OCI-LY3 (cell line): ENCODE results near the gene KMT2E.

Experiments used
- H2AFZ ChIP-seq: fragments of 200-600, 300-600 bp; shearing (Covaris generic); 2 replicates; pipeline ENCODE4 v1.6.0; 2014; ENCODE audit warnings: antibody characterized with exemption, low read depth, low read length
- H3K27ac ChIP-seq: fragments of 200-600, 300-600 bp; sonication (generic); 2 replicates; pipeline ENCODE4 v1.5.1; 2014; ENCODE audit warnings: mild to moderate bottlenecking, low read length, moderate library complexity, mixed read lengths
- H3K27me3 ChIP-seq: fragments of 200-600, 300-600 bp; sonication (generic); 2 replicates; pipeline ENCODE4 v1.6.1; 2014; ENCODE audit warnings: low read depth, low read length, mixed read lengths
- H3K36me3 ChIP-seq: fragments of 200-600, 300-600 bp; sonication (generic); replicated peaks from 2 replicates; pipeline ENCODE3; 2014; ENCODE audit warnings: low read depth, low read length, mixed read lengths
- H3K4me1 ChIP-seq: fragments of 300-600, 200-600 bp; sonication (generic); 2 replicates; pipeline ENCODE4 v1.6.1; 2014; ENCODE audit warnings: low read length, mixed read lengths
- H3K4me2 ChIP-seq: fragments of 200-600, 300-600 bp; sonication (generic); 2 replicates; pipeline ENCODE4 v1.6.1; 2014; ENCODE audit warnings: low read length, mixed read lengths
- H3K4me3 ChIP-seq: fragments of 300-600, 200-600 bp; sonication (generic); 2 replicates; pipeline ENCODE4 v1.5.1; 2014; ENCODE audit warnings: antibody characterized with exemption, mild to moderate bottlenecking, low read length, moderate library complexity
- H3K79me2 ChIP-seq: fragments of 300-600, 200-600 bp; shearing (Covaris generic); 2 replicates; pipeline ENCODE4 v1.6.1; 2014; ENCODE audit warnings: mild to moderate bottlenecking, low read length, mixed read lengths
- H3K9ac ChIP-seq: fragments of 300-600, 200-600 bp; shearing (Covaris generic); 2 replicates; pipeline ENCODE4 v1.6.0; 2014; ENCODE audit warnings: mild to moderate bottlenecking, low read length, moderate library complexity
- H3K9me3 ChIP-seq: fragments of 200-600, 300-600 bp; shearing (Covaris generic); 2 replicates; pipeline ENCODE4 v1.6.1; 2014; ENCODE audit warnings: low read length, mixed read lengths; ENCODE audit not compliant: insufficient read depth
- H4K20me1 ChIP-seq: fragments of 200-600, 300-600 bp; sonication (generic); 2 replicates; pipeline ENCODE4 v1.6.1; 2016; ENCODE audit warnings: low read length, mixed read lengths; ENCODE audit not compliant: insufficient read depth
- EZH2phosphoT487 ChIP-seq: fragments of 200-600 bp; shearing (Covaris generic); IDR thresholded peaks from 2 replicates; pipeline ENCODE4 v1.6.1; 2018; ENCODE audit warnings: antibody characterized with exemption, mixed run types, low read depth
- TF ChIP-seq, protein P1 (sequence below): fragments of 200-600, 300-600 bp; sonication (generic); IDR thresholded peaks from 2 replicates; pipeline ENCODE4 v1.5.1; 2014; ENCODE audit warnings: antibody characterized with exemption, low read length, low read depth

Gene KMT2E

GRCh38 chr7:104976966-104977636 is 36.9 kb upstream of the KMT2E start:
- Histone ChIP-seq H3K27ac (no peak overlapping the region), H3K36me3 (no peaks in the 10 kb centered on the region), H3K9ac (no peak overlapping the region), H3K27me3 (no peaks in the 10 kb centered on the region), H3K4me3 (no peak overlapping the region), H4K20me1 (peaks cover 2% of the 10 kb centered on the region; the same call in 1 of the 2 replicates), H3K9me3 (no peaks in the 10 kb centered on the region), H3K79me2 (no peaks in the 10 kb centered on the region; the same call in 1 of the 2 replicates), H3K4me1 (peaks cover 26% of the 10 kb centered on the region), H3K4me2 (no peak overlapping the region), H2AFZ (no peak overlapping the region)
- TF ChIP-seq, protein P1, sequence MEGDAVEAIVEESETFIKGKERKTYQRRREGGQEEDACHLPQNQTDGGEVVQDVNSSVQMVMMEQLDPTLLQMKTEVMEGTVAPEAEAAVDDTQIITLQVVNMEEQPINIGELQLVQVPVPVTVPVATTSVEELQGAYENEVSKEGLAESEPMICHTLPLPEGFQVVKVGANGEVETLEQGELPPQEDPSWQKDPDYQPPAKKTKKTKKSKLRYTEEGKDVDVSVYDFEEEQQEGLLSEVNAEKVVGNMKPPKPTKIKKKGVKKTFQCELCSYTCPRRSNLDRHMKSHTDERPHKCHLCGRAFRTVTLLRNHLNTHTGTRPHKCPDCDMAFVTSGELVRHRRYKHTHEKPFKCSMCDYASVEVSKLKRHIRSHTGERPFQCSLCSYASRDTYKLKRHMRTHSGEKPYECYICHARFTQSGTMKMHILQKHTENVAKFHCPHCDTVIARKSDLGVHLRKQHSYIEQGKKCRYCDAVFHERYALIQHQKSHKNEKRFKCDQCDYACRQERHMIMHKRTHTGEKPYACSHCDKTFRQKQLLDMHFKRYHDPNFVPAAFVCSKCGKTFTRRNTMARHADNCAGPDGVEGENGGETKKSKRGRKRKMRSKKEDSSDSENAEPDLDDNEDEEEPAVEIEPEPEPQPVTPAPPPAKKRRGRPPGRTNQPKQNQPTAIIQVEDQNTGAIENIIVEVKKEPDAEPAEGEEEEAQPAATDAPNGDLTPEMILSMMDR, result no peak
- no peak for TF ChIP-seq EZH2phosphoT487

DNA sequence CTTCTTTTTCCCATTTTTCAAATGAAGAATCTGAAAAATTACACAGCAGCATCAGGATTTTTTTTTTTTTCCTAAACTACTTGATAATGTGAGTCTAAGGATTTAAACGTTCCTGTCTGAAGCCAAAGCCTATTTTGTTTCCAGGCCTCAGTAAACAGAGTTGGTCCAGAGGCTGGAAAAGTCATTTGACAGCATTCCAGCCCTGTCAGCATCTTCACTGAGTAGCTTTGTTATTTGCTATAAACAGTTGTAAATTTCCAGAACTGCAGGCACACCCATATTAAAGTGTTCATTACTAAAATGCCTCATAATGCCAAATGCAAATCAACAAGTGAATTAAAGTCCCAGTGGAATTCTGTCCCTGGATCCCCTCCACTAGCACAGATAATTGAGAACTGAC is 35.5 kb upstream of the KMT2E start:
- Histone ChIP-seq H3K27ac (no peak overlapping the region), H3K4me2 (no peak overlapping the region), H4K20me1 (peaks cover 2% of the 10 kb centered on the region; the same call in 1 of the 2 replicates), H3K36me3 (no peaks in the 10 kb centered on the region), H3K79me2 (peaks cover 13% of the 10 kb centered on the region), H3K9me3 (no peaks in the 10 kb centered on the region), H3K4me1 (peaks cover 37% of the 10 kb centered on the region), H3K9ac (no peak overlapping the region), H2AFZ (no peak overlapping the region), H3K4me3 (no peak overlapping the region), H3K27me3 (no peaks in the 10 kb centered on the region)
- TF ChIP-seq, protein P1, result no peak
- no peak for TF ChIP-seq EZH2phosphoT487

GRCh38 chr7:104979167-104979841 is 34.7 kb upstream of the KMT2E start:
- Histone ChIP-seq H4K20me1 (peaks cover 4% of the 10 kb centered on the region), H3K4me1 (peaks cover 28% of the 10 kb centered on the region), H3K9ac (no peak overlapping the region), H3K4me3 (no peak overlapping the region), H3K27ac (no peak overlapping the region), H3K9me3 (no peaks in the 10 kb centered on the region), H3K4me2 (no peak overlapping the region), H2AFZ (no peak overlapping the region), H3K79me2 (peaks cover 16% of the 10 kb centered on the region), H3K36me3 (no peaks in the 10 kb centered on the region), H3K27me3 (no peaks in the 10 kb centered on the region)
- TF ChIP-seq, protein P1, result no peak
- no peak for TF ChIP-seq EZH2phosphoT487

DNA sequence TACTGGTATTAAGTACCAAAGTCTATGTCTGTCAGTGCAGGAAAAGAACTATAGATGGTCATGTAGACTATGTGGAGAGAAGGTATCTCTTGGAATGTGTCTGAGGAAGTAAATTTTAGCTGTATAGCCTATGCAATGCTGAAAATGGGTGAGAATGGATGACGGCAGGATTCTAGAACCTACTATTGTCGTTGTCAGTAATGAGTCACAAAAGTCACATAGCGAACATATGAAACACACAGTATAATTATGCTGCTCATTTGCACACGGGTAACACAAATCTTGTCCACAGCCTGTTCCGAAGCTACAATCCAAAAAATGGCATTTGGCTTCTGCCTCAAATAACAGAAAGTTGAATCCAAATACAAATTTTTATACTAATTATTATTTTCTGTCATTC is 33.6 kb upstream of the KMT2E start:
- no peak for TF ChIP-seq EZH2phosphoT487
- TF ChIP-seq, protein P1, result no peak
- Histone ChIP-seq H3K9ac (no peak overlapping the region), H3K4me2 (peak overlapping the region; percentile 56), H3K36me3 (no peaks in the 10 kb centered on the region), H3K4me3 (no peak overlapping the region), H3K4me1 (peaks cover 35% of the 10 kb centered on the region), H3K79me2 (peaks cover 26% of the 10 kb centered on the region), H3K27ac (no peak overlapping the region), H2AFZ (no peak overlapping the region), H4K20me1 (peaks cover 14% of the 10 kb centered on the region), H3K27me3 (no peaks in the 10 kb centered on the region), H3K9me3 (no peaks in the 10 kb centered on the region)
